C4-2B (cell line): ENCODE measurements around the gene RUSF1.

ENCODE experiments used
- ZFX ChIP-seq: fragments of 450-650 bp; IDR thresholded peaks from 2 replicates; pipeline ENCODE4 v1.6.1; 2017
- TF ChIP-seq, protein P1 (sequence below): fragments of 450-650 bp; conservative IDR thresholded peaks from 2 replicates; pipeline ENCODE4 v1.5.1; 2017; ENCODE audit warnings: mild to moderate bottlenecking

DNA sequence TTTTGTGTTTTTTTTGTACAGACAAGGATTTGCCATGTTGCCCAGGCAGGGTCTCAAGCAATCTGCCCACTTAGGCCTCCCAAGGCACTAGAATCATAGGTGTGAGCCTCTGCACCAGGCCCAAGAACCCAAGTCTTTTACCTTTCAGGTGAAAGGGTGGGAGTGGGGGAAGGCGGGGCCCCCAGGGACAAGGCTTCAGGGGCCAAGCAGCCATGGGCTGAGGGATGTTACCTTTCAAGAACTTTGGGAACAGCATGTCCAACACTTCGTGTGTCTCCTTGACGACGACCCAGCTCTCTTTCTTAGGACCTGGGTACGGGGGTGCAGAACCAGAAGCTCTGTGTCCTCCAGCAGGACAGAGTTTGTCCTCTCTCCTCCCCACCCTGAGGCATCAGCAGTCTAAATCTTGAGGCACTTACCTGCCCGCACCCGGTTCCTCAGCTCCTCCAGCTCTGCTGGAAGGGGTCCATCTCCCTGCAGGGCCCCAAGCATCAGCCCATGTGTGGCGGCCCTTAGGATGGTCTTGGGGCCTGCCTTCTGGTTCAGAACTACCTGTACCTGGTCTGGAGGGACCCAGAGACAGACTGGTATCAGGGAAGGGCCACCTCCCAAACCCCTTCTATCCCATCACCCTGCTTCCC, 16.3 kb downstream of the RUSF1 start:
- TF ChIP-seq, protein P1, sequence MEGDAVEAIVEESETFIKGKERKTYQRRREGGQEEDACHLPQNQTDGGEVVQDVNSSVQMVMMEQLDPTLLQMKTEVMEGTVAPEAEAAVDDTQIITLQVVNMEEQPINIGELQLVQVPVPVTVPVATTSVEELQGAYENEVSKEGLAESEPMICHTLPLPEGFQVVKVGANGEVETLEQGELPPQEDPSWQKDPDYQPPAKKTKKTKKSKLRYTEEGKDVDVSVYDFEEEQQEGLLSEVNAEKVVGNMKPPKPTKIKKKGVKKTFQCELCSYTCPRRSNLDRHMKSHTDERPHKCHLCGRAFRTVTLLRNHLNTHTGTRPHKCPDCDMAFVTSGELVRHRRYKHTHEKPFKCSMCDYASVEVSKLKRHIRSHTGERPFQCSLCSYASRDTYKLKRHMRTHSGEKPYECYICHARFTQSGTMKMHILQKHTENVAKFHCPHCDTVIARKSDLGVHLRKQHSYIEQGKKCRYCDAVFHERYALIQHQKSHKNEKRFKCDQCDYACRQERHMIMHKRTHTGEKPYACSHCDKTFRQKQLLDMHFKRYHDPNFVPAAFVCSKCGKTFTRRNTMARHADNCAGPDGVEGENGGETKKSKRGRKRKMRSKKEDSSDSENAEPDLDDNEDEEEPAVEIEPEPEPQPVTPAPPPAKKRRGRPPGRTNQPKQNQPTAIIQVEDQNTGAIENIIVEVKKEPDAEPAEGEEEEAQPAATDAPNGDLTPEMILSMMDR, result no peak
- TF ChIP-seq ZFX, result no peak
